Measurements from ENCODE around the gene RALB.
A peak's percentile ranks its signal among the peaks of the same experiment; 100 is the strongest.

Gene RALB

GRCh38 chr2:120218181-120218580 lies 34.5 kb upstream of the RALB start:
- Histone ChIP-seq H3K27ac (ENCODE audit: low read length) (no peak overlapping the region), H3K4me1 (ENCODE audit: control insufficient read depth in 1 of 2, insufficient read depth in 2 of 2, low read length in 2 of 2) (peaks cover 4 to 16% of the 10 kb centered on the region in 2 donors), H3K27me3 (ENCODE audit: low read depth, low read length) (no peaks in the 10 kb centered on the region), H3K4me3 (ENCODE audit: low read depth in 1 of 2, low read length in 2 of 2) (no peak overlapping the region), H3K9me3 (ENCODE audit: control insufficient read depth in 1 of 2, low read length in 2 of 2) (peaks cover 0 to 4% of the 10 kb centered on the region in 2 donors), H3K36me3 (ENCODE audit: control insufficient read depth in 1 of 2, insufficient read depth in 2 of 2, low read length in 2 of 2) (peaks cover 10 to 22% of the 10 kb centered on the region in 2 donors)

- Histone ChIP-seq H3K4me1 (ENCODE audit: control insufficient read depth in 1 of 2, insufficient read depth in 2 of 2, low read length in 2 of 2) (peaks cover 4 to 16% of the 10 kb centered on the region in 2 donors), H3K27ac (ENCODE audit: low read length) (no peak overlapping the region), H3K36me3 (ENCODE audit: control insufficient read depth in 1 of 2, insufficient read depth in 2 of 2, low read length in 2 of 2) (peaks cover 10 to 22% of the 10 kb centered on the region in 2 donors), H3K9me3 (ENCODE audit: control insufficient read depth in 1 of 2, low read length in 2 of 2) (peaks cover 0 to 4% of the 10 kb centered on the region in 2 donors), H3K27me3 (ENCODE audit: low read depth, low read length) (no peaks in the 10 kb centered on the region), H3K4me3 (ENCODE audit: low read depth in 1 of 2, low read length in 2 of 2) (no peak overlapping the region)
Observed at GRCh38 chr2:120219291-120219690, 33.4 kb upstream of the RALB start.

DNA sequence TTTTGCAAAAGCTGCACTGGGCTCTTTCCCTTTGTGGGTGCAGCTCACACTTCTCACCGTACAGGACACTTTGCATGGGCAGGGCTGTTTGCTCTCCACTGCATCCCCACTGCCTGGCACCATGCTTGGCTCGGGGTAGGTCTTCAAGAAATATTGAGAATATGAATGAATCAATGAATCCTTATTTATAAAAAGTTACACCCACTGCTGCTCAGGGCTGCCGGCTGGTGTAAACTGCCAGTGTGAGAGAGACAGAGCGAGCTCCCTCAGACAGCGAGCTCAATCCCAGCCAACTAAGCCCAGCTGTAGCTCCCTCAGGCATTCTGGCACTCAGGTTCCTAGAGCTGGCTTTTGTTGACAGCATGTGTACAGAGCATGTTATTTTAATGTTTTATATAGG lies 32.9 kb upstream of the RALB start:
- Histone ChIP-seq H3K27me3 (ENCODE audit: low read depth, low read length) (no peaks in the 10 kb centered on the region), H3K36me3 (ENCODE audit: control insufficient read depth in 1 of 2, insufficient read depth in 2 of 2, low read length in 2 of 2) (peaks cover 10 to 22% of the 10 kb centered on the region in 2 donors), H3K9me3 (ENCODE audit: control insufficient read depth in 1 of 2, low read length in 2 of 2) (peaks cover 0 to 4% of the 10 kb centered on the region in 2 donors), H3K4me3 (ENCODE audit: low read depth in 1 of 2, low read length in 2 of 2) (no peak overlapping the region), H3K4me1 (ENCODE audit: control insufficient read depth in 1 of 2, insufficient read depth in 2 of 2, low read length in 2 of 2) (peaks cover 4 to 16% of the 10 kb centered on the region in 2 donors), H3K27ac (ENCODE audit: low read length) (no peak overlapping the region)

DNA sequence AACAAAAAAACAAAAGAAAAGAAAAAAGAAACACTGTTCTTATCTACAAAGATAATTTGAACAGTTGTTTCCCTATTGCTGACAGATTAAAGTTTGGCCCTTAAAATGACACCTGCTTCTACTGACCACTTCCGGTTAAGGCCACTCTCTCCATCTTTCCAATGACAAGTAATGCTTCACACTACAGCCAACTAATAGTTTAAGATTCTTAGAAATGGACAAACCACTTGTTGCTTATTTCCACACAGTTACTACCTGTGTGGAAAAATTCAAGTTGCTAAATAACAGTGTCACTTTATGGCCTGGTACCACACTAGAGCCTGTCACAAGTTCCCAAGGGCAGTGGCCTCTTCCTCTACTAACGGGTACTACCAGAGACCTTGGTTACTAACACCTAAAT lies 31.9 kb upstream of the RALB start:
- H3K27ac ChIP-seq (ENCODE audit: low read length), result no peak overlapping the region
- H3K27me3 ChIP-seq (ENCODE audit: low read depth, low read length), result no peaks in the 10 kb centered on the region
- peaks cover 4 to 16% of the 10 kb centered on the region in 2 donors for H3K4me1 ChIP-seq (ENCODE audit: control insufficient read depth in 1 of 2, insufficient read depth in 2 of 2, low read length in 2 of 2)
- no peak overlapping the region for H3K4me3 ChIP-seq (ENCODE audit: low read depth in 1 of 2, low read length in 2 of 2)
- peaks cover 10 to 22% of the 10 kb centered on the region in 2 donors for H3K36me3 ChIP-seq (ENCODE audit: control insufficient read depth in 1 of 2, insufficient read depth in 2 of 2, low read length in 2 of 2)
- H3K9me3 ChIP-seq (ENCODE audit: control insufficient read depth in 1 of 2, low read length in 2 of 2), result peaks cover 0 to 4% of the 10 kb centered on the region in 2 donors

DNA sequence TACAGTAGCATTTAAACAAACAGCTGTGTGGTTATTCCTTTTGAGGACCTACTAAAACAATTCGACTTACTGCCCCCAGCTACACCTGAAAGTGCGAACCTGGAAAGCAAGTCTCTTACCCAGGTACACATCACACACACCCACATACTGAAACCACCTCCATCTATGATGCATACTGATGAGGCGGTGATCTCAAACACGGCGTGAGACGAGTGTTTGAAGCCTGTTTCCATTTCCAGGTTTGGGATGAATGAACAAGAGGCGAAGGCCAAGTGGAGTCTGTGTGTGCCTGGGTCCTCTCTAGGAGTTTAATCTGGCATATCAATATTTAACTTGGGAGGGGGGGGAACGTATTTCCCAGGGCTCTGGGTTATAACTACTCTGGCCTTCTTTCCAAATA lies 31.0 kb upstream of the RALB start:
- Histone ChIP-seq H3K4me3 (ENCODE audit: low read depth in 1 of 2, low read length in 2 of 2) (no peak overlapping the region), H3K27ac (ENCODE audit: low read length) (no peak overlapping the region), H3K4me1 (ENCODE audit: control insufficient read depth in 1 of 2, insufficient read depth in 2 of 2, low read length in 2 of 2) (peaks cover 4 to 16% of the 10 kb centered on the region in 2 donors), H3K36me3 (ENCODE audit: control insufficient read depth in 1 of 2, insufficient read depth in 2 of 2, low read length in 2 of 2) (peaks cover 10 to 22% of the 10 kb centered on the region in 2 donors), H3K27me3 (ENCODE audit: low read depth, low read length) (no peaks in the 10 kb centered on the region), H3K9me3 (ENCODE audit: control insufficient read depth in 1 of 2, low read length in 2 of 2) (peaks cover 0 to 4% of the 10 kb centered on the region in 2 donors)

GRCh38 chr2:120222186-120223033 lies 30.2 kb upstream of the RALB start:
- peaks cover 0 to 4% of the 10 kb centered on the region in 2 donors for H3K9me3 ChIP-seq (ENCODE audit: control insufficient read depth in 1 of 2, low read length in 2 of 2)
- peak overlapping the region; percentile 60 to 65 for H3K4me3 ChIP-seq (ENCODE audit: low read depth in 1 of 2, low read length in 2 of 2)
- no peak overlapping the region for H3K27ac ChIP-seq (ENCODE audit: low read length)
- peaks cover 4 to 16% of the 10 kb centered on the region in 2 donors for H3K4me1 ChIP-seq (ENCODE audit: control insufficient read depth in 1 of 2, insufficient read depth in 2 of 2, low read length in 2 of 2)
- peaks cover 10 to 22% of the 10 kb centered on the region in 2 donors for H3K36me3 ChIP-seq (ENCODE audit: control insufficient read depth in 1 of 2, insufficient read depth in 2 of 2, low read length in 2 of 2)
- no peaks in the 10 kb centered on the region for H3K27me3 ChIP-seq (ENCODE audit: low read depth, low read length)

- Histone ChIP-seq H3K27ac (ENCODE audit: low read length) (no peak within 1 kb of the TSS), H3K4me1 (ENCODE audit: control insufficient read depth in 1 of 2, insufficient read depth in 2 of 2, low read length in 2 of 2) (peaks cover 4 to 16% of the 10 kb centered on the region in 2 donors), H3K4me3 (ENCODE audit: low read depth in 1 of 2, low read length in 2 of 2) (peak within 1 kb of the TSS; percentile 60 to 65), H3K9me3 (ENCODE audit: control insufficient read depth in 1 of 2, low read length in 2 of 2) (peaks cover 0 to 4% of the 10 kb centered on the region in 2 donors), H3K27me3 (ENCODE audit: low read depth, low read length) (no peaks in the 10 kb centered on the region), H3K36me3 (ENCODE audit: control insufficient read depth in 1 of 2, insufficient read depth in 2 of 2, low read length in 2 of 2) (peaks cover 10 to 14% of the 10 kb centered on the region in 2 donors)
Observed at GRCh38 chr2:120223034-120223912, 29.4 kb upstream of the RALB start, which contains the start of gene TMEM185B. Gene TMEM185B, minus strand, starts transcription at chr2:120223400. Its CDS starts 424 bp downstream, at chr2:120222976.

GRCh38 chr2:120224256-120224655 lies 28.4 kb upstream of the RALB start:
- Histone ChIP-seq H3K36me3 (ENCODE audit: control insufficient read depth in 1 of 2, insufficient read depth in 2 of 2, low read length in 2 of 2) (peaks cover 4 to 8% of the 10 kb centered on the region in 2 donors), H3K4me1 (ENCODE audit: control insufficient read depth in 1 of 2, insufficient read depth in 2 of 2, low read length in 2 of 2) (peaks cover 4 to 20% of the 10 kb centered on the region in 2 donors), H3K27me3 (ENCODE audit: low read depth, low read length) (no peaks in the 10 kb centered on the region), H3K4me3 (ENCODE audit: low read depth in 1 of 2, low read length in 2 of 2) (peak overlapping the region; percentile 60 to 65), H3K27ac (ENCODE audit: low read length) (no peak overlapping the region), H3K9me3 (ENCODE audit: control insufficient read depth in 1 of 2, low read length in 2 of 2) (no peaks in the 10 kb centered on the region)

DNA sequence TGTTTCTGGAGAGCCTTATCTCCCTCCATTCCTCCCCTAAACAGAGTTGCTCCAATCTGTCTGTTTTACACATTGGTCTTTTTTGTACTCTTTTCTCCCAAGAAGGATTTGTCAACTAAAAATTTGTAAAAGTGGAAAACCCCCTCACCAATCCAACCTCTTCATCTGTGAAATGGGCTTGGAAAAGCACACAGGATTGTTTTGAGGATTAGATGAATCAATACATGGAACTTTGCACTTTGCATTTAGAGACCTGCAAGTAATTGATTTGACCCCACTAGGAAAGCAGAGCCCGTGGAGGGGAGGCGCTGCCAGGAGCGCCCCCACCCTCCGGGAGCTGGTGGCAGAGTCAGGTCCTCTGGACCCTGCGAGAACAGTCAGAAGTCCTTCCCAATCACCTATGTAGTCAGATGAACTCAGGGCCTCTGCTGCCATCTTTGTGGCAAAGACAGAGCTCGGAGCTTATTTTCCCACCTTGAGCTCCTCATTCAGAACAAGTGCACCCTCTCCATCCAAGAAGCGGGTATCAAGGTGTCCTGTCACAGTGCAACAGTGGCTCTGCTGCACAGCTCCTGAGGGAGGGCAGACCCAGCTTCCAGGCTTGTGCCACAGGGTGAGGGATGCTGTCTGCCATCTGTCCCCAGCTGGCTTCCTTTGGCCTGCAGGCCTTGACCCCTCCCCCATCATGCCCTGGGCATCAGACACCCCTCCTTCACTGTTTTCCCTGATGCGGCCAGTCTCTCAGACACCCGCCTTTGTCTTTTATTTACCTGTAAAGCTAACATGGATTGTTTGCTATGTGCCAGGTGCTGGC lies 27.7 kb upstream of the RALB start:
- H3K9me3 ChIP-seq (ENCODE audit: control insufficient read depth in 1 of 2, low read length in 2 of 2), result no peaks in the 10 kb centered on the region
- no peak overlapping the region for H3K27ac ChIP-seq (ENCODE audit: low read length)
- H3K36me3 ChIP-seq (ENCODE audit: control insufficient read depth in 1 of 2, insufficient read depth in 2 of 2, low read length in 2 of 2), result peaks cover 0 to 2% of the 10 kb centered on the region in 2 donors
- no peaks in the 10 kb centered on the region for H3K27me3 ChIP-seq (ENCODE audit: low read depth, low read length)
- peaks cover 4 to 20% of the 10 kb centered on the region in 2 donors for H3K4me1 ChIP-seq (ENCODE audit: control insufficient read depth in 1 of 2, insufficient read depth in 2 of 2, low read length in 2 of 2)
- no peak overlapping the region for H3K4me3 ChIP-seq (ENCODE audit: low read depth in 1 of 2, low read length in 2 of 2)

- no peaks in the 10 kb centered on the region for H3K9me3 ChIP-seq (ENCODE audit: control insufficient read depth in 1 of 2, low read length in 2 of 2)
- H3K27ac ChIP-seq (ENCODE audit: low read length), result no peak overlapping the region
Observed at GRCh38 chr2:120225549-120226065, 27.0 kb upstream of the RALB start.

More at GRCh38 chr2:120225549-120226065, 27.0 kb upstream of the RALB start:
- no peak overlapping the region for H3K4me3 ChIP-seq (ENCODE audit: low read depth in 1 of 2, low read length in 2 of 2)
- H3K36me3 ChIP-seq (ENCODE audit: control insufficient read depth in 1 of 2, insufficient read depth in 2 of 2, low read length in 2 of 2), result peaks cover 0 to 2% of the 10 kb centered on the region in 2 donors
- peaks cover 4 to 20% of the 10 kb centered on the region in 2 donors for H3K4me1 ChIP-seq (ENCODE audit: control insufficient read depth in 1 of 2, insufficient read depth in 2 of 2, low read length in 2 of 2)
- no peaks in the 10 kb centered on the region for H3K27me3 ChIP-seq (ENCODE audit: low read depth, low read length)
